ENCODE data around the gene JPT1.

DNA sequence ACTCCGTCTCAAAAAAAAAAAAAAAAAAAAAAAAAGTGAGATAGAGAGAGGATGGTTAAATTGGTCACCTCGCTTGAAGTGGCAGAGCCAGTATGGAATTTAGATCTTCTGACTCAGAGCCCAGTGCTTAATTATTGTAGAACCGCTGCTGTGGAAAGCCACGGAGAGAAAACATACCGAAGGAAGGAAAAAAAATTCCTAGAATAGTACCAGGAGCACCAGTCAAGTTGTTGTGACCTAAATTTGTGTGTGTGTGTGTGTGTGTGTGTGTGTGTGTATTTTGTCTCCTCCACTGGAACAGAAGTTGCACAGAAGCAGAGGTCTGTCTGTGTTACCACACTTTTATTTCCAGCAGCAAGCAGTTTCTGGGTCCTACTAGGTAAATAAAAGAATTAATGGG is 40.6 kb upstream of the JPT1 start:
- TF ChIP-seq POLR2A (IDR thresholded peaks at IDR 0.05; ENCODE audit: low read depth, low read length) (no peak), POLR2AphosphoS5 (IDR thresholded peaks at IDR 0.05; ENCODE audit: low read depth, low read length) (no peak)
